GM19372 (cell line): ENCODE data around the gene CCDC174.
"Not testable (repeated sequence)": the region's sequence is repeated elsewhere in the genome, so short reads cannot be mapped to it uniquely, and the experiment has no call there.

Experiments
- ATAC-seq: cut with Tn5 transposase; IDR thresholded peaks from one replicate; pipeline ENCODE4 v1.9.1; 2021; ENCODE audit warnings: mild to moderate bottlenecking, low read depth, moderate library complexity; ENCODE audit not compliant: unreplicated experiment

Gene CCDC174

DNA sequence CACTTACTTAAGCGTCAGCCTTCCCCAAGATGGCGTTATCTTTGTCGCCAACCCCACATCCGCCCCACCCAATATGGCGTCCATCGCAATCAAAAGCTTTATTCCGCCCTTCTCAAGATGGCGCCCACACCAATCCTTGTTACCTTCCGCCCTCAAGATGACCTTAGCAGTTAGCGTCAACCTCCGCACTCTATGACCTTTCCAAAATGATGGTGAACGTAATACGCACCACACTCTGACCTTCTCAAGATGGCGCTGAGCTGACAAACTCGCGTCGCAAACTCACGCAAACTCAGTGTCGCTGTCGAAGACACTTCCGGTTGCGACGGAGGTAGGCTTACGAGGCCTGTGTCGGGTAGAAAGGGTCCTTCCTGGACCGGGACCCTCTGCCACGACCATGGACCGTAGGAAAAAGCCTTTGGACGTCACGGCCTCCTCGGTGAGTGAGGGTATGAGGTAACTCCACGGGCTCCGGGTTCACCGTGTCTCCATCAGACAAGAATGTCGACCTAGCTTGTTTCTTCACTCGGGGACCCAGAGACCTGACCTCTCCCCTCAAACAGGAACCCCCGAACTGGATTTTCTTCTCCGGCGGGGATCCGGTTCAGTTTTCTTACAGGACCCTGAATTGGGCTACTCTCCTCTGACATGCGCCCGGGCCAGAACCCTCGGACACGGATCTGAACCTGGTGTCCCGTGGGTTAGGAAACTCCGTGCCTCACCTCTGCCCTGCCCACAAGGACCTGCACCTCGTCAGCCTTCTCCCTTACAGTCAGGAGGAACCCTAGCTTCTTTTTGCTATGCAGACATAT is at the start of gene CCDC174:
TSS of gene CCDC174 (plus strand) at position 323 of the 812 bp plus-strand sequence. CDS start at position 398, 75 bp downstream.
- peak; percentile 98 for ATAC-seq

DNA sequence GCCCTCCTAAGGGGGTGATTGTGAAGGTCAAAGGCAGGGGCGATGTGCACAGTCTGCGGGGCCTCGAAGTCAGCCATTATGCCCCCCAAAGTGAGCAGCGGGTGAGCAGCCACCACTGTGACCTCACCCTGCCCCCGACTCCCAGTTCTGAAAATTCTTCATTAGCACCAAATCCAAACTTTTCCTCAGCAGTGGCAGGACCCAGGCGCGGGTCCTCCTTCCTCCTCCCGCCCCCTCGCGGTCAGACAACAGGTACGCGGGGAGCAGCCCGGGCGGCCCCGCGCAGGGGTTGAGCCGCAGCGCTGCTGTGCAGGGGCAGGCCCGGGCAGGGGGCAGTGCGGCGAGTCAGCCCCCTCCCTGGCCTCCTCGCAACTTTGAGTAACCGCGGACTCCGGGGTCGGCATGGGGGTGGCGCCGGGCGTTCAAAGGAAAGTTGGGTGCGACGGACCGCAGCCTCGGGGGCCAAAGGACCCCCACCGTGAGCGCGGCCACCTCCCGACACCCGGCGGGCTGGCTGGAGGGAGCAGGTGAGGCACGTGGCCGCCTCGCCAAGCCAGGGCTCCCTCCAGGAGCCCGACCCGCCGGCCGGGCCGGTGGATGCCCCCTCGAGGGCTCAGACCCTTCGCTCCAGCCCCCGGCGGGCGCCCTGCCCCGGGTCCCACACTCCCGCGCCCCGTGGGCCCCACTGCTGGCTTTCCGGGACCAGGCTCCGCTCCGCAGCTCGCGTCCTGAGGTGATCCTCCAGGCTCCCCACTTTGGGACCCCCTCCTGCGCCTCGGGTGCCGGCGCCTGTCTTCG is 49.4 kb upstream of the CCDC174 start:
- no peak for ATAC-seq

DNA sequence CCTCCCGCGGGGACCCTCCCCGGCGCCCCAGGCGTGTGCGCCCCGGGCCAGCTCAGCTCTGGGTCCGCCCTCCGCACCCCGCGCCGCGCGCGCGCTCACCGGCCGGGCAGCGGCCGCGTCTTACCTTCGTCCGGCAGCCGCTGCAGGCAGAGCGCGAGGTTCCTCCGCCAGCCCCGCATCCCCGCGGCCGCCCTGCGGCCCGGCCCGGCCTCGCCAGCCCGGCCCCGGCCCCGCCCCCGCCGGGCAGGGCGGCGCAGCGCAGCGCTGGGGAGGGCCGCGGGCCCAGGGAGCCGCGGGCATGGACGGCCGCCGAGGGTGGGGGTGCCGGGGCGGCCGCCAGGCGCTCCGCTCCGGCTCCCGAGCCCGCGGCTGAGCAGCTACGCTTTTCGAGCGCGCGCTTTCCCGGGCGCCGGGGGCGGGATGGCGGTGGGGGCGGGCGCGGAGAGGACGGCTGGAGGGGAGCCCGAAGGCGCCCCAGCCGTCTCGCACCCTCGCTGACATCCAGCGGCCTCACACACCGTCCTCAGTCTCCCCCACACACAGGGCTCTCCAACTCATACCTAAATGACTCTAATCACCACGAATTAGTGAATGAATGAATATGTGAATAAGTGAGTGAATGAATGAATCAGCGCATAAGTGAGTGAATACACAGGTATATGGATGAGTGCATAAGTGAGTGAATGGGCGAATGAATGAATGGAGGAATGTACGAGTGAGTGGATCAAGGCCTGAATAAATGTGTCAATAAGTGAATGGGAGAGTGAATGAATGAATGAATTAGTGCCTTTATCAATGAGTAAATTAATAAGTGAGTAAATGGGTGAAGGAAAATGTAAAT is 48.5 kb upstream of the CCDC174 start:
- ATAC-seq: no peak

- ATAC-seq: no peak
Measured at GRCh38 chr3:14605067-14605466, 46.5 kb upstream of the CCDC174 start.

- no peak for ATAC-seq
Measured at GRCh38 chr3:14605744-14606143, 45.8 kb upstream of the CCDC174 start.

GRCh38 chr3:14606669-14607339 is 44.8 kb upstream of the CCDC174 start:
- ATAC-seq: no peak

DNA sequence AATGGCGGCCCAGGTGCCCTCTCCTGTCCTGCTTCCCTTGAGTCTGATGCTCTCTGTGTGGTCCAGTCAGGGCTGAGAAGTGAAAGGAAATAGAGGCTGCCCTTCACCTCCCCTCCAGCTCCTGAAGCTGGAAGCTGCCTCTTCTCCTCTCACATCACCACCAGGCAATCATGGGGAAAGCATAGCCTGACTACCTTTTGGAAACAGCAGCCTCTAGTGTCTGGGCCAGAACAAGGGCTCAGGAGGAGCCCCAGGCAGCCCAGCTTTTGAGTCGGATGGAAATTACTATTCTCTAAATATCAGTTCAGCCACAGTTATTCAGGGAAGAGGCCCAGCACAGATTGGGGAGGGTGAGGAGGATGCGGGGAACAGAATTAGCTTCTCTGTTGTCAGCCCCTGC is 43.3 kb upstream of the CCDC174 start:
- no peak for ATAC-seq

- not testable (repeated sequence) for ATAC-seq
Measured at GRCh38 chr3:14609058-14609457, 42.5 kb upstream of the CCDC174 start.

DNA sequence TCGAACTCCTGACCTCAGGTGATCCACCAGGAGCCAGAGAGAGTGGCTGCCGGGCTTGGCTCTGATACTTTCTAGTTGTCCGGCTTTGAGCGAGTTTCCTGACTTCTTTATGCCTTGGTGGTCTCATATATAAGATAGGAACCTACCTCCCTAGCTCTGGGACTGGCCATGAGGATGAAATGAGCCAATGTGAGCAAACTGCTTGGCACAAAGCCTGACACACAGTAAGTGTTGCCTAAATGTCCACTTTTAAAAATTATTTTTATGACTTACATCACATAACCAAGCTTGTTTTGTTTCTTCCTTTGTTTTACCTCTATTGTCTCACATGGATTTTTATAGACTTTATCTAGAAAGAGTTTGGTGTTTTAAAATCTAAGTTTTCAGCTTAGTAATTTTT is 42.1 kb upstream of the CCDC174 start:
- no peak for ATAC-seq

- no peak for ATAC-seq
Measured at GRCh38 chr3:14609941-14610340, 41.6 kb upstream of the CCDC174 start.

DNA sequence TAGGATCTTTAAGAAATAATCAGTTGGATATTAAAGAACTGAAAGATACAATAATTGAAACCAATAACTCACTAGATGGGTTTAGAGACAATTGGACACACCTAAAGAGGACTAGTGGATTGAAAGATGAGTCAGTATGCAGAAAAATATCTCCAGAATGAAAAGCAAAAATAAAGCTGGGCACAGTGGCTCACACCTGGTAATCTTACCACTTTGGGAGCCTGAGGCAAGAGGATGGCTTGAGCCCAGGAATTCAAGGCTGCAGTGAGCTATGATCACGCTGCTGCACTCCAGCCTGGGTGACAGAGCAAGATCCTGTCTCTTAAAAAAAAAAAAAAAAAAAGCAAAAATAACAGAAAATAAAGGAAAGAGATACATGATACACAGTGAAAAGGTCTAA is 37.4 kb upstream of the CCDC174 start:
- no peak for ATAC-seq

DNA sequence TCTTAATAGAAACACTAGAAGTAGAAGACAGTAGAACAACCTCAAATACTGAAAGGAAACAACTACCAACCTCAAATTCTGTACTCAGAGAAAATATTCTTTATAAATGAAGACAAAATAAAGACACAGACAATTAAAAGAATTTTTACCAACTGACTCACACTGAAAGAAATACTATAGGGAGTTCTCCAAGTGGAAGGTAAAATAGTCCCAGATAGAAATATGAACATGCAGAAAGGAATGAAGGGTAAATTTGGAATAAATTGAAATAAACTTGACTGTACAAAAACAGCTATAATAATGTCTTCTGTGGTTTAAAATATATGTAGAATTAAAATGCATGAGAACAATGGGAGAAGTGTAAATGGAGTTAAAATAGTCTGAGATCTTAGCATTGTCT is 36.7 kb upstream of the CCDC174 start:
- ATAC-seq: no peak

GRCh38 chr3:14616606-14617507 is 34.7 kb upstream of the CCDC174 start:
- no peak for ATAC-seq

GRCh38 chr3:14617508-14618023 is 34.0 kb upstream of the CCDC174 start:
- no peak for ATAC-seq

DNA sequence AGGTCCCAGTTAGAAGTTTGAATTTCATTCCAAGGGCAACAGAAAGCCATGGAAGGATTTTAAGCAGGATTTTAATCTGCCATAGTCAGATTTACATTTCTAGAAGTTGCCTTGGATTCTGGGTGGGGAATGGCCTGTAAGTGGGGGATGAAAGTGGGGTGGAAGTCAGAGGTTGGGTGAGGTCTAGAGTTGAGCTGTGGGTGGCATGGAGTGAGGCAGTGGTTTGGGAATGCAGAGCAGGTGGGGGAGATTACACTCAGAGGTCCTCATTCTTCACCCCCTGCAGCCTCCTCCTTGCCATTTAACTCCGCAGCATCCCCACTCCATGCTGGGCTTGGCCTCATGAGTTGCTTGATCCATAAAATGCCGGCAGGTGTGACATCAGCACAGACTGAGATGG is 32.0 kb upstream of the CCDC174 start:
- no peak for ATAC-seq

DNA sequence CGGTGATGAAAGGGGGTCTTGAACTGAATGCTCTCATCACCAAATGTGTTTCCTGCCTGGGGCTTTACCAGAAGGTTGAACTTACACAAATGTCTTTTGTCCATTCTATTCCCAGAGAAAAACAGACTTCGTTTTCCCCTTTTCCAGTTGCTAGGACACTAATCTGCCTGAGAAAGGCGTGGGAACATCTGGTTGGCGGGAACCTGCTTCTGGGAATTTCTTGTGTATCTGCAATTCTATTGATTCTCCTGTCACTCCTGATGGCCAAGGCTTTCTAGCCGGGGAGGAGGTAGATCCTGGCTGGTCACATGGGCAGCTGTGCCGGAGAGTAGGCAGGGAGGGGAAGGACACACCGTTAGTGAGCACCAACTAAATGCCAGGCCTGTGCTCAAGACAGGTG is 31.1 kb upstream of the CCDC174 start:
- no peak for ATAC-seq

- no peak for ATAC-seq
Measured at GRCh38 chr3:14621093-14621492, 30.5 kb upstream of the CCDC174 start.

DNA sequence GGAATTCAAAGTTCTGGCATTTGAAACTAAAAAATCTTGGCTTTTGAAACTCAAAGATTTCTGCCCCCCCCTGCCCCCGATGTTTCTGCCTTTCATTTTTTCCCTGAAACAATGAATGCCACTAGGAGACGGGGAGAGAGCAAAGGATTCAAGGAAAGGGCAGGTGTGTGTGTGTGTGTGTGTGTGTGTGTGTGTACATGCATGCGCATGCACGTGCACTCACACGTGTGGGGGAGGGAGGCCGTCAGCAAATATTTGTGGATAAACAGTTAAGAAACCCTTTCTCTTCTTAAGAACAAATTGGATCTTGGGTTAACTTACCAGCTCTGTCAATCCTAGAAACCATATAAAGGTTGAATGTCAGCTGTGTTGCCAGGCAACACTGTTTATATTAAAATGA is 29.2 kb upstream of the CCDC174 start:
- no peak for ATAC-seq

DNA sequence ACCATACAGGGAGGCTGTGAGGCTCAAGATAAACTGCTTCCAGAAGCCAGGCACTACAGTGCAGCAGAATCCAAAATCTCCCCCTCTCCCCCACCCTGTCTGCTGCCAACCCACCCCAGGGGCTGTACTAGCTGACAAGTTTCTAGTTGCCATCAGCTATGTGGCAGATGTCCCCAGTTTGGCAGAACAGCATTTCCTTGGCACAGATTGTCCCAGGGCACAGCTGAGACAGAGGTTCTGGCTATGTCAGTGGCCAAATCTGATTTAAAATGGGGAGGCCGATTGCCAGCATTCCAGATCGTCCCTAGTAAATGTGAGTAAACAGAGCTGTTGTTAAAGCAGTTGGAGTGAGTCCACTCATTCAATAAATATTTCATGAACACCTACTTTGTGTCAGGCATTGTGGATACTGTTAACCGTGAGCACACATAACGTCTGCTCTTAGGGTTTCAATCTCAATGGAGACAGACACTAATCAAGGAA is 28.0 kb upstream of the CCDC174 start:
- ATAC-seq: no peak
